Activated B cell treated with CpG ODN at 0.5 μM for 24 hours (primary cell): ENCODE results near the gene AGTRAP. TPM values are rescaled to one million over a fixed set of nuclear protein-coding genes. Genes with fewer than 3 reads are reported as not detected.

Source experiments
- ATAC-seq: fragments of 200-7000 bp; cut with Tn5 transposase; one replicate; pipeline ENCODE4 v1.10.0; 2021; ENCODE audit warnings: low read depth, mild to moderate bottlenecking, moderate library complexity
- CTCF ChIA-PET: fragments of 350-600 bp; sonication (Branson Sonifier 250); formaldehyde crosslinking; loops from one replicate; lab custom pipeline; 2021; ENCODE audit warnings: antibody characterized with exemption; lab: Charles Lee
- POLR2A ChIA-PET: fragments of 350-600 bp; sonication (Branson Sonifier 250); formaldehyde crosslinking; loops from one replicate; lab custom pipeline; 2021; ENCODE audit warnings: antibody characterized with exemption; lab: Charles Lee
- DNase-seq: peaks from one replicate; pipeline ENCODE4 v3.0.0; 2022
- H3K27ac Mint-ChIP-seq: one replicate; pipeline ENCODE4 v1.8.0; 2020; ENCODE audit warnings: mixed read lengths
- H3K27me3 Mint-ChIP-seq: one replicate; pipeline ENCODE4 v1.8.0; 2021; ENCODE audit warnings: mixed read lengths
- H3K36me3 Mint-ChIP-seq: one replicate; pipeline ENCODE4 v1.8.0; 2021; ENCODE audit warnings: low read depth, mixed read lengths
- H3K4me1 Mint-ChIP-seq: one replicate; pipeline ENCODE4 v1.8.0; 2021; ENCODE audit warnings: mixed read lengths
- H3K4me3 Mint-ChIP-seq: one replicate; pipeline ENCODE4 v1.8.0; 2020; ENCODE audit warnings: mild to moderate bottlenecking, mixed read lengths
- H3K9me3 Mint-ChIP-seq: one replicate; pipeline ENCODE4 v1.8.0; 2020; ENCODE audit warnings: mixed read lengths
- intact Hi-C: fragments of 100-400 bp; cut with micrococcal nuclease; formaldehyde crosslinking; loops from one replicate; pipeline ENCODE4 v1.15.1; 2024
- total RNA-seq: library from RNA; stranded (reverse); gene quantifications from 2 replicates; pipeline ENCODE4 v1.2.3, GENCODE V29; 2022
- TF ChIP-seq, protein P1 (sequence below): fragments of 200-600 bp; IDR thresholded peaks from one replicate; pipeline ENCODE4 v1.8.0; 2022; ENCODE audit warnings: antibody characterized with exemption, mild to moderate bottlenecking

The AGTRAP gene
- total RNA-seq, 1 donor from 2014 or later: 13.9 TPM

GRCh38 chr1:11767922-11768704 lies 32.2 kb downstream of the AGTRAP start:
- DNase-seq (no peak), ATAC-seq (no peak)
- Mint-ChIP-seq H3K36me3 (no peaks in the 10 kb centered on the region), H3K27ac (no peak overlapping the region), H3K27me3 (peaks cover 1% of the 10 kb centered on the region), H3K4me3 (no peak overlapping the region), H3K9me3 (no peaks in the 10 kb centered on the region), H3K4me1 (peaks cover 4% of the 10 kb centered on the region)
- TF ChIP-seq, protein P1, sequence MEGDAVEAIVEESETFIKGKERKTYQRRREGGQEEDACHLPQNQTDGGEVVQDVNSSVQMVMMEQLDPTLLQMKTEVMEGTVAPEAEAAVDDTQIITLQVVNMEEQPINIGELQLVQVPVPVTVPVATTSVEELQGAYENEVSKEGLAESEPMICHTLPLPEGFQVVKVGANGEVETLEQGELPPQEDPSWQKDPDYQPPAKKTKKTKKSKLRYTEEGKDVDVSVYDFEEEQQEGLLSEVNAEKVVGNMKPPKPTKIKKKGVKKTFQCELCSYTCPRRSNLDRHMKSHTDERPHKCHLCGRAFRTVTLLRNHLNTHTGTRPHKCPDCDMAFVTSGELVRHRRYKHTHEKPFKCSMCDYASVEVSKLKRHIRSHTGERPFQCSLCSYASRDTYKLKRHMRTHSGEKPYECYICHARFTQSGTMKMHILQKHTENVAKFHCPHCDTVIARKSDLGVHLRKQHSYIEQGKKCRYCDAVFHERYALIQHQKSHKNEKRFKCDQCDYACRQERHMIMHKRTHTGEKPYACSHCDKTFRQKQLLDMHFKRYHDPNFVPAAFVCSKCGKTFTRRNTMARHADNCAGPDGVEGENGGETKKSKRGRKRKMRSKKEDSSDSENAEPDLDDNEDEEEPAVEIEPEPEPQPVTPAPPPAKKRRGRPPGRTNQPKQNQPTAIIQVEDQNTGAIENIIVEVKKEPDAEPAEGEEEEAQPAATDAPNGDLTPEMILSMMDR: no peak
- POLR2A ChIA-PET: no interaction called here
- CTCF ChIA-PET: no interaction called here
- intact Hi-C loops: no loop called here

GRCh38 chr1:11768821-11769220 lies 32.9 kb downstream of the AGTRAP start:
- DNase-seq: no peak
- H3K27me3 Mint-ChIP-seq: peaks cover 1% of the 10 kb centered on the region

GRCh38 chr1:11769274-11769673 lies 33.3 kb downstream of the AGTRAP start:
- DNase-seq (no peak), ATAC-seq (no peak)
- Mint-ChIP-seq H3K27me3 (peaks cover 1% of the 10 kb centered on the region), H3K4me3 (no peak overlapping the region), H3K36me3 (no peaks in the 10 kb centered on the region), H3K9me3 (no peaks in the 10 kb centered on the region), H3K27ac (no peak overlapping the region), H3K4me1 (peaks cover 4% of the 10 kb centered on the region)
- ChIA-PET POLR2A (no interaction called here), CTCF (no interaction called here)
- TF ChIP-seq, protein P1: no peak
- intact Hi-C loops: no loop called here

More at GRCh38 chr1:11768821-11769220, 32.9 kb downstream of the AGTRAP start:
- TF ChIP-seq, protein P1: no peak
- CTCF ChIA-PET: no interaction called here
- H3K27ac Mint-ChIP-seq: no peak overlapping the region
- no peak overlapping the region for H3K4me3 Mint-ChIP-seq
- intact Hi-C loops: no loop called here
- no peaks in the 10 kb centered on the region for H3K36me3 Mint-ChIP-seq
- H3K4me1 Mint-ChIP-seq: peaks cover 4% of the 10 kb centered on the region
- H3K9me3 Mint-ChIP-seq: no peaks in the 10 kb centered on the region
- ATAC-seq: no peak
- POLR2A ChIA-PET: no interaction called here

DNA sequence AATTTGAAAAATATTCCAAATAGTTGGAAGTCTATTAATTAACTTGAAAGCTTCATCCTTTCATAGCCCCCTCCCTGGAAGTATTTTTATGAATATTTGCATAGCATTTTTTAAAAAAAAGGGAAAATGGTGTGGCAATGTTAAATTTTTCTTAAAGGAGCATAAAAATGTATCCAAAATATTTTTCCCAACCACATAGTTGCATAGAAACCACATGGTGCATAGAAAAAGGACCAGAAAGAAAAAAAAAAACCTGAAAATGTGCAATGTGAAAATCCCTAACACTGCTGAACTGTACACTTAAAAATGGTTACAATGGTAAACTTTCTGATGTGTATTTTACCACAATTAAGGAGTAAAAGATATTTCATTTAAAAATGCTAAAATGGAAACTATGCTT lies 34.1 kb downstream of the AGTRAP start:
- ATAC-seq: no peak
- Mint-ChIP-seq H3K9me3 (no peaks in the 10 kb centered on the region), H3K27ac (no peak overlapping the region), H3K27me3 (peaks cover 1% of the 10 kb centered on the region), H3K36me3 (no peaks in the 10 kb centered on the region), H3K4me1 (peaks cover 4% of the 10 kb centered on the region), H3K4me3 (no peak overlapping the region)
- no peak for DNase-seq
- TF ChIP-seq, protein P1: no peak
- intact Hi-C loops: no loop called here
- POLR2A ChIA-PET: interaction anchor here (0.6 kb wide), 1 partner anchor 45 kb away, joined by 4 read pairs; no protein-coding TSS in a partner anchor
- CTCF ChIA-PET: no interaction called here

DNA sequence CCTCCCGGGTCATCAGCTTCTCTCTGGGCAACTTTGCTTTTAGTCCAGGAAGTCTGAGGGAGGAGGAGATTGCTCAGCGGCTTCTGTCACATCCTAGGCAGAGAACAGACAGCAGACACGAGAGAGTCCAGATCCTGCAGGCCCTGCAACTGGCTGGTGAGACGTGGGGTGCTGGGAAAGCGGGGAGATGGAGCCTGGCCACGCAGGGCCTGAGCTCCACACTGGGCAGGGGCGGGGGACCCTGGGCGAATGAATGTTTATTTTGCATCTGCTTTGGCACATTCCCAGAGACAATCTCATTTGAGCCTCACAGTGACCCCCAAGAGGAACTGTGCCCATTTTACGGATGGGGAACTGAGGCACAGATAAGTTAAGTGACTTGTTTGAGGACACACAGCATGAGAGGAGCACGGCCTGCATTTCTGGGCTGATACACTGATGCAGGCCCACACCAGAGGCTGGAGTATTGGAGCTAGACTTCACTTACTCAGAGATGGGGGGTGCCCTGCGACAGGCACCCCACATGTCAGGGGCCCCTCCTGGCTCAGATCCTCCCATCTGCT lies 35.6 kb downstream of the AGTRAP start:
- Mint-ChIP-seq H3K27ac (no peak overlapping the region), H3K4me1 (peaks cover 4% of the 10 kb centered on the region), H3K4me3 (no peak overlapping the region), H3K36me3 (no peaks in the 10 kb centered on the region), H3K27me3 (no peaks in the 10 kb centered on the region), H3K9me3 (no peaks in the 10 kb centered on the region)
- ChIA-PET POLR2A (interaction anchor here (1.0 kb wide), 1 partner anchor 137 kb away, joined by 3 read pairs; no protein-coding TSS in a partner anchor), CTCF (no interaction called here)
- intact Hi-C loops: no loop called here
- ATAC-seq (no peak), DNase-seq (no peak)
- TF ChIP-seq, protein P1: no peak
